ENCODE data around the gene SHISAL2A. TPM values are rescaled to one million over a fixed set of nuclear protein-coding genes. Genes with fewer than 3 reads are reported as not detected.

Gene SHISAL2A
- total and polyA plus RNA-seq, 8 donors = 0.48 to 1.6 (median 0.69) TPM; not detected in 1

GRCh38 chr1:52601991-52602855, 30.7 kb upstream of the SHISAL2A start, which contains the start of gene GPX7:
Gene GPX7, plus strand, starts transcription at chr1:52602371. Its CDS starts 39 bp downstream, at chr1:52602410.
- Histone ChIP-seq H3K4me1 (peaks cover 7 to 34% of the 10 kb centered on the region in 2 donors), H3K27ac (peak within 1 kb of the TSS; percentile 62 to 67), H3K9me3 (no peaks in the 10 kb centered on the region), H3K36me3 (peaks cover 0 to 12% of the 10 kb centered on the region in 2 donors), H3K27me3 (no peaks in the 10 kb centered on the region), H3K4me3 (peak within 1 kb of the TSS; percentile 36 to 53)
- ATAC-seq (peak; percentile 78), DNase-seq (peak; percentile 47 to 86 (median 58))
- intact Hi-C loops (cut with DNase I) = no loop called here
- no peak for TF ChIP-seq CTCF (IDR thresholded peaks at IDR 0.05)

- DNase-seq = peak in 2 of 4 donors; percentile 30 to 57
- H3K4me3 ChIP-seq = peak overlapping the region; percentile 36 to 53
- H3K4me1 ChIP-seq = peaks cover 7 to 34% of the 10 kb centered on the region in 2 donors
- peaks cover 0 to 19% of the 10 kb centered on the region in 2 donors for H3K36me3 ChIP-seq
- intact Hi-C loops (cut with DNase I) = no loop called here
- no peaks in the 10 kb centered on the region for H3K27me3 ChIP-seq
- no peak for TF ChIP-seq CTCF (IDR thresholded peaks at IDR 0.05)
- ATAC-seq = no peak
- H3K9me3 ChIP-seq = no peaks in the 10 kb centered on the region
- peak overlapping the region; percentile 62 to 67 for H3K27ac ChIP-seq
Observed at GRCh38 chr1:52602856-52603600, 29.9 kb upstream of the SHISAL2A start.

DNA sequence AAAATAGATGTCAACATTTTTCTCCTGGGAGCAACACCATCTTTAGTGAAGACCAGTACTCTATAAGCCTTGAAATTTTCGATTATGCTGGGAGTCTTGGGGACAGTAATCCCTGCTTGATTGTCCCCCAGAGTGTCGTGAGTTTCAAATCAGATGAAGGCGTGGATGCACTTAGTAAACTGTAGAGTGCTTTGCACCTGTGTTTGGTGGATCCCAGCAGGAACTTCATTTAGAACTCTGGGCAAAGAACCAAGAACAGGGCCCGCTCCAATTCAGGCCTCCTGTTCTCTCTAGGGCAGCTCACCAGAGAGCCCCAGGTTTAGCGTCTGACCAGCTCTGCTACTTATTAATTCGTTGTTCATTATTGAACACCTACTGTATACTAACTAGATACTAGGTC, 29.3 kb upstream of the SHISAL2A start:
- intact Hi-C loops (cut with DNase I) = no loop called here
- no peak for DNase-seq
- TF ChIP-seq CTCF (IDR thresholded peaks at IDR 0.05) = no peak
- peak overlapping the region in 1 of 2 donors; percentile 53 for H3K4me3 ChIP-seq
- H3K27me3 ChIP-seq = no peaks in the 10 kb centered on the region
- peaks cover 7 to 34% of the 10 kb centered on the region in 2 donors for H3K4me1 ChIP-seq
- no peak for ATAC-seq
- H3K27ac ChIP-seq = no peak overlapping the region
- H3K36me3 ChIP-seq = peaks cover 0 to 25% of the 10 kb centered on the region in 2 donors
- H3K9me3 ChIP-seq = no peaks in the 10 kb centered on the region

- no peak overlapping the region for H3K27ac ChIP-seq
- peaks cover 0 to 30% of the 10 kb centered on the region in 2 donors for H3K36me3 ChIP-seq
- no peaks in the 10 kb centered on the region for H3K9me3 ChIP-seq
- intact Hi-C loops (cut with DNase I) = no loop called here
- H3K4me3 ChIP-seq = no peak overlapping the region
- H3K4me1 ChIP-seq = peaks cover 7 to 34% of the 10 kb centered on the region in 2 donors
- DNase-seq = no peak
- ATAC-seq = no peak
- TF ChIP-seq CTCF (IDR thresholded peaks at IDR 0.05) = no peak
- no peaks in the 10 kb centered on the region for H3K27me3 ChIP-seq
Observed at GRCh38 chr1:52604063-52604770, 28.8 kb upstream of the SHISAL2A start.
